ENCODE results near the gene FMOD.

DNA sequence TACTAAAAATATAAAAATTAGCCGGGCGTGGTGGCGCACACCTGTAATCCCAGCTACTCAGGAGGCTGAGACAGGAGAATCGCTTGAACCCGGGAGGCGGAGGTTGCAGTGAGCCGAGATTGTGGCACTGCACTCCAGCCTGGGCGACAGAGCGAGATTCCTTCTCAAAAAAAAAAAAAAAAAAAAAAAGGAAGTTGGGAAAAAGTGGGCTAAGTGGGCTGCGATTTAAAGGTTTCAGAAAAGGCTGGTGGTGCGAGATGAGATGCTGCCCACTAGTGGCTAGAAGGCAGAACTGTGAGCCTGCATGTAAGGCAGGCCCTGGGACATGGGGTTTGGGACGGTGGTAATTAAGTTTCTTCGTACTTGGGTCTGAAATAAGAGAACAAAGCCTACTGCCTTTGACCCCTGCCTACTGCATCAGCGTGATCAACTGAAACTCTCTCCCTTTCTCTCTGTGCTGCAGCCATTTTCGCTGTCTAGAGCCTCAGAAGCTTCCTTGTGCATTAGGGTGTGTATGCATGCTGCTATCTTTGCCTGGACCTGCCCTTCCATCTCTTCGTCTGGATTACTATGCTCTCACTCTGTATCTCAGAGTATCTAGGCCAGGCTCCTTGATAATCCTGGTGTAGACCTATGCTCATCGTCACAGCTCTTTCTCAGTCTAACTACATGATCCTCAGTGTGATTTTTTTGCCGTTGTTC is 12.4 kb downstream of the FMOD start:
- TF ChIP-seq YY1 (IDR thresholded peaks at IDR 0.05; ENCODE audit: insufficient read depth, insufficient read length), result no peak
- no peak for TF ChIP-seq ZNF274 (IDR thresholded peaks at IDR 0.05; ENCODE audit: low read depth, low read length)
- TF ChIP-seq SUZ12 (IDR thresholded peaks at IDR 0.05; ENCODE audit: extremely low read depth, insufficient read depth, insufficient read length), result no peak
